Brain pericyte (primary cell): ENCODE data around the gene FBLIM1.
A peak's percentile ranks its signal among the peaks of the same experiment; 100 is the strongest.
"Not testable (repeated sequence)": the region's sequence is repeated elsewhere in the genome, so short reads cannot be mapped to it uniquely, and the experiment has no call there.

Experiments
- DNase-seq: peaks from one replicate; pipeline ENCODE4 v3.0.0-alpha.2; 2012; ENCODE audit warnings: low read depth, low spot score

FBLIM1 gene

DNA sequence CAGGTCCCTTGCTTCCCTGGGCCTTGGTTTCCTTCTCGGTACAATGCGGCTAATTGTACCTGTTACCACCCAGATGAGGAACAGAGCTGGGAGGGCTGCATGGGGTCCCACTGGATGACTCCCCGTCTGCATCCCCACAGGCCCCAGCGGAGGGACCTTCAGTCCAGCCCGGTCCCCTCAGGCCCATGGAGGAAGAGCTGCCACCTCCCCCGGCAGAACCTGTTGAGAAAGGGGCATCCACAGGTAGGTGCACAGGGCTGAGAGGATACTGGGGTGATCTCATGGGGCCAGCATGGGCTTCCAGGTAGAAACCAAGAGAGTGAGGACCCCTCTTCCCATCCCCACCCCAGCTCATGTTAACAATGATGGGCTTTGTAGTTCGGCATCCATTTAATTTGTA, 9.8 kb downstream of the FBLIM1 start:
- no peak for DNase-seq

DNA sequence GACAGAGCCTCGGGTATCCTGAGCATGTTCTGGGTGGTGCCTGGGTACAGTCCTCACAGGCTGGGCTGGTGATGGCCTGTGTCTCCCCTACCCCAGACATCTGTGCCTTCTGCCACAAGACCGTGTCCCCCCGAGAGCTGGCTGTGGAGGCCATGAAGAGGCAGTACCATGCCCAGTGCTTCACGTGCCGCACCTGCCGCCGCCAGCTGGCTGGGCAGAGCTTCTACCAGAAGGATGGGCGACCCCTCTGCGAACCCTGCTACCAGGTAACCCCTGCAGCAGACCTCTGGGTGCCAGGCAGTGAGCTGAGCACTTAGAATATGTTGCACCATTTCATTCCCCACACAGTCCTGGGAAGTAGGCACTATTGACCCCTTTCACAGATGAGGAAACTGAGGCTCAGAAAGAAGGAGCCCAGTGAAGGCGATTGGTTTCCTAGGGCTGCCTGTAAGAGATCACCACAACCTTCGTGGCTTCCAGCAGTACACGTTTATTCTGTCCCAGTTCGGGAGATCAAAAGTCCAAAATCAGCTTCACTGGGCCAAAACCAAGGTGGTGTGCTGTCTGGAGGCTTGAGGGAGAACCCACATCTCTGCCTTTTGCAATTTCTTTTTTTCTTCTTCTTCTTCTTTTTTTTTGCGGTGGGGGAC, 11.8 kb downstream of the FBLIM1 start:
- no peak for DNase-seq

DNA sequence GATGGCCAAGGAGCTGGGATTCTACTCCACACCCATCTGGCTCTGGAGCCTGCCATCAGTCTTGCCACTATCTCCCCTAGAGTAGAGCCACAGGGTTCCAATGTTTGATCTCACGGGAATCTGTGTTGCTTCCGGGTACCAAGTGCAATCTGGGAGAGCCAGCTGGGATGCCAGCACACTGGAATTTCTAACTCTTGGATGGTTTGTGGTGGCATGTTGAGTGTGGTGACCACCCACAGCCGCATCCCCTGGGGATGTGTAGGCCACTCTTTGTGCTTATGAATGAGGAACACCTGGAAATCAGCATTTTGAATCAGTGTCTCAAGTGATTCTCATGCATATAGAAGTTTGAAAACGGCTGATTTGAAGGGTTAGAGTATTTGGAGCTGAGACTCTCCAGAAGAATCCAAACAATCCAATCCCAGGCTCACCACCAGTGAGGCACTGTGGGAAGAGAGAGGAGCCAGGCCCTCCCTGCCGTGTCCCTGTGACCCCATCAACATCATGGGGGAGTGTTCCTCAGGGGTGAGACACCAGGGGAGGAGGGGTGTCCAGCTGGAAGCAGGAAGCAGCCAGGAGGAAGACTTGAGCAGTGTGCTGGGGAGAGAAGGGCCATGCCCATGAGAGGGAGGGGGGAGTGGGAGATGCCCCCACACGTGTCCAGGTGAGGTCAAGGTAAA, 13.4 kb downstream of the FBLIM1 start:
- no peak for DNase-seq

DNA sequence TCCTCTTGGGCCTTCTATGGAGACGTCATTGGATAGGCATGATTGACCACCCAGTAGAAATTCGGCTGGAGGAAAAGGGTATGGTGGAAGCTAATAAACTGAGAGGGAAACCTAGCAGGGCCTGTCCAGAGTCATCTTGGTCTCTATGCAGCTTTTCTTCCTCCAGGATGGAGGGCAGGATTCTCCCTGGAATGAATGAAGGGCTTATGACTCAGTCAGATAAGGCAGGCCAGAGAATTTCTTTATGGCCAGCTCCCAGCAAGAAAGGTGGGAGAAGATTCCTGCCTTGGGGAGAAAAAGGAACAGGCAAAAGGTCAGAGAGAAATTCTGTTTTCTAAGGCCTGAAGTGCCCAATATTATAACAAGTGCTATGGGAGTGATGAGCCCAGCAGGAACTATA, 17.1 kb downstream of the FBLIM1 start:
- no peak for DNase-seq

DNA sequence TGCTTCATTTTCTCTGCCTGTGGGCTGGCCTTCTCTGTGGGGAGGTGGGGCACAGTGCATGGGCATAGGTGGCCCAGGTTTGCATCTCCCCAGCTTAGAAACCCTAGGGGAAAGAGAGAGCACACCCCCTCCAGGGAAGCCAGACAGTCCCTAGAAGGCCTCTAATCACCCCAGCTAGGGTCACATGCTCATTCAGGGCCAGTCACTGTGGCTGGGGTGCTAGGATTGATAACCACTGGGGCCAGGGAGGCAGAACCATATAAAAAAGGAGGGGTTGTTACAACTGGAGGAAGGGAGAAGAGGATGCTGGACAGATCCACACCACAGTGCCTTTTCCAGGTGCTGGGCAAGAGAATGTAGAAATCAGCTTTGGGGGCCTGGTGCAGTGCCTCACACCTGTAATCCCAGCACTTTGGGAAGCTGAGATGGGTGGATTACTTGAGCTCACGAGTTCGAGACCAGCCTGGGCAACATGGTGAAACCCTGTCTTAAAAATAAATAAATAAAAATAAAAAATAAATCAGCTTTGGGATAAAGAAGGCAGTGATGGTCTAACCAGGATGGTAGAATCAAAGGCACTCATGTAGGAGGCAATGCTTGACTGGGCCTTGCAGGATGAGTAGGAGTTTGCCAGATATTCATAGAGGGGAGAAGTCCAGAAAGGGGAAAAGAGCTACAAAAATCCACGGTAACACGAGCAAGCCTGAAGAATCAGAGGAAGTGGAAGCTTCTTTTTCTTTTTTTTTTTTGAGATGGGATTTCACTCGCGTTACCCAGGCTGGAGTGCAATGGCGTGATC, 19.5 kb downstream of the FBLIM1 start:
- DNase-seq, result no peak

DNA sequence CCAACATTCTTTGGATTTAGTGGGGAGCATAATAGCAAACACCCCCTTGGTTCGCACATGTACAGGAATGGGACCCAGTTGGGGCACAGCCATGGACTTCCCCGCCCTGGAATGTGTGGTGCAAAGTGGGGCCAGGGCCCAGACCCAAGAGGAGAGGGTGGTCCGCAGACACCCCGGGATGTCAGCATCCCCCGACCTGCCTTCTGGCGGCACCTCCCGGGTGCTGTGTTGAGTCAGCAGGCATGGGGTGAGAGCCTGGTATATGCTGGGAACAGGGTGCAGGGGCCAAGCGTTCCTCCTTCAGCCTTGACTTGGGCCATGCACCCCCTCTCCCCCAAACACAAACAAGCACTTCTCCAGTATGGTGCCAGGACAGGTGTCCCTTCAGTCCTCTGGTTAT, 27.1 kb downstream of the FBLIM1 start:
- DNase-seq, result no peak

DNA sequence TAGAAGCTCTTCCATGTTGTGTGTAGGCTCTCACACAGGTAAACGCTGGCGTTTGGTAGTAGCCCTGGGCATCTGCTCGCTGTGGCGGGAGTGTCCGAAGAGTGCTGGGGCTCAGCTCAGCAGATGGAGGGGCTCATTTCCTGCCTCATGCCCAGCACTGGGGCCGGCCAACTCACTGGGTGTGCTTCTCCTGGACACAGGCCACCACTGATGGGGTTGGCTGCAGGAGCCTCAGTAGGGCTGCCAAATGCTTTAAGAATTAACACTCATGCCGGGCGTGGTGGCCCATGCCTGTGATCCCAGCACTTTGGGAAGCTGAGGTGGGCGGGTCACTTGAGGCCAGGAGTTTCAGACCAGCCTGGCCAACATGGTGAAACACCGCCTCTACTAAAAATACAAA, 28.0 kb downstream of the FBLIM1 start:
- DNase-seq, result no peak

DNA sequence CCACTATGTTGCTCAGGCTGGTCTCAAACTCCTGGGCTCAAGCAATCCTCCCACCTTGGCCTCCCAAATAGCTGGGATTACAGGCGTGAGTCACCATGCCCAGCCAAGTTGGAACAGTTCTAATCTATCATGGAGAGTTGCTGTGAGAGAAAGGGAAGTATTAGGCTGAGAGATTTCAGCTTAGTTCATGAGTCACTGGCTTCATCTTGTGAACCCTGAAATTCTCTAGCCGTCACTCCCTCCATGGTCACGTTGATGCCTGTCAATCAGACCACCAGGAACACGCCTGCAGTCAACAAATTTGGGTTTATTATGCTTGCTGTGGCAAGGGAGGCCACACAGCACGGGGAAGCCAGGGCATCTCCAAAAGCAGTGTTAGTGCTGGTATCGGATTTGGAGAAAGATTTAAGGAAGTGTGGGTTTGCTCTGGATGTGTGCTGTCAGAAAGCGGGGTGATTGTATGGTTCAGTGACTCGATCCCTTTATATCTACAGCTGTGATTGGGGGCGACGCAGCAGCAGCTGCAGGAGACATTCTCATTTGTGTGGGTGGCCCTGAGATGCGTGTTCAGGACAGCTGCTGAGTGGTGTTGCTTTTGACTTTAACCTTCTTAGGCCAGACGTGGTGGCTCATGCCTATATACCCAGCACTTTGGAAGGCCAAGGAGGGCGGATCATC, 30.2 kb downstream of the FBLIM1 start:
- no peak for DNase-seq

DNA sequence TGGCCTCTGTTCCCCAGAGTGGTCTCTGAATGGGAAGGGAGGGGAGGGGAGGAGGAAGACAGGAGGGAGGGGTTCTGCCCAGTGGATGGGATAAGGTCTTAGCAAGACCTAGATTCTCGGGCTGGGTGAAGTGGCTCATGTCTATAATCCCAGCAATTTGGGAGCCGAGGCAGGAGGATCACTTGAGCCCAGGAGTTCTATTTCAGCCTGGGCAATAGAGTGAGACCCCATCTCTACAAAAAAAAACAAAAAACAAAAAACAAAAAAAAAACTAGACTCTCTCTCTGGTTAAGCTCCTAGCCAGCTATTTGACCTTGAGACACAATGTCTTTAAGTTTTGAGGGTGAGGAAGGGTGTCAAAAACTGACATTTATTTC, 37.5 kb downstream of the FBLIM1 start:
- no peak for DNase-seq

DNA sequence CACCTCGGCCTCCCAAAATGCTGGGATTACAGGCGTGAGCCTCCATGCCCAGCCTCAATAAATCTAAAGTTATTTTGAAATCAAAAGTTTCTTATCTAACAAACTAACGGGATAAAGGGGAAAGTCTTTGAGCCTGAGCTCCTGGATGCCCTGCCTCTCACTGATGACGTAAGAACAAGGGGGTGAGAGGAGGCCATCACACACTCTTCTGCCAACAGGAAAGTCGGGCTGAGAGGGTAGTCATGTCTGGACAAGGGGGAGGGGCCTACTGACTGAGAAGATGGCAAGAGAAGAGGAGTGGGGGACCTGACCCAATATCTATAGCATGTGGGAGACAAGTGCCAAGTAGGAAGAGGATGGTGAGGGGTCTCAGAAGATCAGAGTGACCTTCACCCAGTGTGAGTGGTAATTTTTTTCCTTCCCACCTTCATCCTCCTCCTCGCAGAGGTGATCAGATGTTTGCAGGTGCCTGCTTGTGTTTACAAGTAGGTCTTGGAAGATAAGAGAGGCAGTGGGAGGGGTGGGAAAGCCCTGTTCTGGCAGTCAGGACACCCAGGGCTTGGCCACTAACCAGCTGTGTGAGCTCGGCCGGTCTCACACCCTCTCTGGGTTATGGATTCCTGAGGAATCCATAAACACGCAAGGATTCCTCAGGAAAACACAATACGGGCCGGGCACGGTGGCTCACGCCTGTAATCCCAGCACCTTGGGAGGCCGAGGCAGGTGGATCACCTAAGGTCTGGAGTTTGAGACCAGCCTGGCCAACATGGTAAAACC, 39.2 kb downstream of the FBLIM1 start:
- DNase-seq, result no peak

DNA sequence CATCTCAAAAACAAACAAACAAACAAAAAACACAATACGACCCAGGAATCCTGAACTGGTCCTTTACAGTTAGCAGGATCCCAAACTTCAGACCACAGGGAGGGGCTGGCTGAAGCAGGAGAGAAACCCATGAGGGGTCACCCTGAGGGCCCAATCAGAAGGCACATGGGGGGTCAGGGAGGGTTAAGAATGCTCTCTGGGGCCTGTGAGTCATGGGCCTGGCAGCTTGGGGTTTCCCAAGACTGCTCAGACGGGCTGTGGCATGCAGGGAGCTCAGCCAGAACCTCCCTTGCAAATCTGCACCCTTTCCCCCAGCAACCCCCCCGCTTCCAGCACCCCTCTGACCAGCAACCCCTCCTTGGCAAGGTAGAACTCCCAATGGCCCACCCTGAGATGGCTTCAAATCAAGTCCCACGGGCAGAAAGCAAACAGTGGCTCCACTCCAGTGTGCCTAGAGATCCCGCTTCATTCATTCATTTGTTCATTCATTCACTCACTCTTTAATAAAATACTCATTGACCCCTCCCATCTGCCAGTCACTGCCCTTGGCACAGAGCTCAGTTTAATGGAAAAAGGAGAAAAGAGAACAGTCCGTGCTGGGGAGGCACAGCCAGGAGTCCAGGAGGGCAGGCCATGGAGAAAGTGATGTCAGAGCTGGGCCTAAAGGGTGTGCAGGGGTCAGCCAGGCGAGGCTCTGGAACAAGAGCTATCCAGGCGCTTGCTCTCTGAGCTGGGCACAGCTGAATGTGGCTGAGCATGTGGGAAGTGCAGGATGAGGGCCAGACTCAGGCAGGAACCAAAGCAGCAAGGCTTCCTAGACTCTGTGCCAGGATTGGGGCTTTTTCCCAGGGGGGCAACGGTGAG, 40.6 kb downstream of the FBLIM1 start:
- peak; percentile 76 for DNase-seq

DNA sequence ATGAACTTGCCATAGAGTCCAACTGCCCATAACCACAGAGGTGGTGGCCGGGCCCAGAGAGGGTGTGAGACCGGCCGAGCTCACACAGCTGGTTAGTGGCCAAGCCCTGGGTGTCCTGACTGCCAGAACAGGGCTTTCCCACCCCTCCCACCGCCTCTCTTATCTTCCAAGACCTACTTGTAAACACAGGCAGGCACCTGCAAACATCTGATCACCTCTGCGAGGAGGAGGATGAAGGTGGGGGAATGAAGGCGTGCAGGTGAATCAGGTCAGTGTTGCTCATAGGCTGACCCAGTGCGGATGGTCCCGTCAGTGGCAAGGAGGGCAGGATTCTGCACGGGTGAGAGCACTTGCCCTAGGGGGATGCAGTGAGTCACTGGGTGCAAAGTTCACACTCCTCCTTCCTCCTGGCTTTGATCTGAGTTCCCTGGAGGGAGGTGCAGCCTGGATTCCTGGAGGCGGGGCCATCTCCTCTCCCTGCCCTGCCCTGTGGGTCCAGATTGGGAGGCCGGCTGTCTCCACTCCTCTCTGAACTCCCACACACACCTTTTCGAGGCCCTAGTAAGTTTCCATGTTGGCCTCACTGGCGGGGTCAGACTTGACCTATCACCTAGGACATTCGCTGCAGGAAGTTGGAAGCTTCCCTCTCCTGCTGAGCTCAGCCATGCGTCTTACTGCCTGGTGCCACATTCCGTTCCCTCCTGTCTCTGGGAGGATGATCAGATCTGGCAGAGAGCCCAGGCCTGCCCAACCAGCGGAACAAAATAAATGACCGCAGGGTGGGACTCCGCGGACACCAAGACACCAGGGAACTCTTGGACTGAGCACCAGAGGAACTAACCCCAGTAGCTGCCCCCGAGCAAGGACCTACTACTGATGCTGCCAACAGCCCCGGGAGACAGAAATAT, 41.6 kb downstream of the FBLIM1 start:
- DNase-seq, result no peak

DNA sequence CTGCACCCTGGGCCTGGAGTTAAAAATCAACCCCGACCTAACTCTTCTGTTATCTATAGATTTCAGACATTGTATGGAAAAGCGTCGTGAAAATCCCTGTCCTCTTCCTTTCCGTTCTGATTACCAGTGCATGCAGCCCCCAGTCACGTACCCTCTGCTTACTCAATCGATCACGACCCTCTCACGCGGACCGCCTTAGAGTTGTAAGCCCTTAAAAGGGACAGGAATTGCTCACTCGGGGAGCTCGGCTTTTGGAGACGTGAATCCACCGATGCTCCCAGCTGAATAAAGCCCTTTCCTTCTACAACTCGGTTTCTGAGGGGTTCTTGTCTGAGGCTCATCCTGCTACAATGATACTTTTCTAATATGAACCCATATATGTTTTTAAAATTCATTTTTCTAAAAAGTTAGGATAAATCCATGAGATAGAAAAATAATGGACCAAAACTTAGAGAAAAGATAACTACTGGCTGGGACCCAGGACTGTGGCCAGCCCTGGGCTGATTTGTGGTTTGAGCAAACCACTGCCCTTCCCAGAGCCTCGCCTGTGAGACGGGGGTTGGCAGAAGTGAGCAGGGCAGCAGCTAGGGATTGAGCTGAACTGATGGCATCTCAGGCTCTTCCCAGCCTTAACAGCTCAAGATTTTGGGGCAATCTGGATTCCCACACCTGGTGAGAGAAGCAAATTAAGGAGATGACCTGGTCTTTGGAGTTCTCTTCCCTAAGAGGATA, 43.8 kb downstream of the FBLIM1 start:
- DNase-seq, result no peak

DNA sequence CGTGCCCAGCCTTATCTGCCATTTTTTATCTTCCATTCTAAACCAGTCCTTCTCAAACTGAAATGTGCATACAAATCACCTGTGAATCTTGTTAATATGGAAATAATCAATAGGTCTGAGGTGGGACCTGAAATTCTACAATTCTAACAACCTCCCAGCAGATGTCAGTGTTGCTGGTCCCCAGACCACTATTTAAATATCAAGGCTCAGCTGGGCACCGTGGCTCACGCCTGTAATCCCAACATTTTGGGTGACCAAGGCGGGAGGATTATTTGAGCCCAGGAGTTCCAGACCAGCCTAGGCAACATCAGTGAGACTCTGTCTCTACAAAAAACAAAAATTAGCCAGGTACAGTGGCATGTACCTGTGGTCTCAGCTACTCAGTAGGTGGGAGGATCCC, 44.8 kb downstream of the FBLIM1 start:
- no peak for DNase-seq

DNA sequence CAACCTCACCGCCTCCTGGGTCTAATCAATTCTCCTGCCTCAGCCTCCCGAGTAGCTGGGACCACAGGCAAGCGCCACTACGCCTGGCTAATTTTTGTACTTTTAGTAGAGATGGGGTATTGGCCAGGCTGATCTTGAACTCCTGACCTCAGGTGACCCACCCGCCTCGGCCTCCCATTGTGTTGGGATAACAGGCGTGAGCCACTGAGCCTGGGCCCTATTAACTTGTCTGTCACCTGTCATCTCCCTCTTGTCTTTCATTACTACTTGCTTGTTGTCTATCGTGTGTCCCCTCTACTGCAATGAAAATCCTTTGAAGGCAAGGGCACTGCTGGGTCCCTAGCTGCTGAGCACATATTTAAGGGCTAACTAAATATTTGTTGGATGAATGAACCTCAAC, 45.5 kb downstream of the FBLIM1 start:
- DNase-seq, result no peak

DNA sequence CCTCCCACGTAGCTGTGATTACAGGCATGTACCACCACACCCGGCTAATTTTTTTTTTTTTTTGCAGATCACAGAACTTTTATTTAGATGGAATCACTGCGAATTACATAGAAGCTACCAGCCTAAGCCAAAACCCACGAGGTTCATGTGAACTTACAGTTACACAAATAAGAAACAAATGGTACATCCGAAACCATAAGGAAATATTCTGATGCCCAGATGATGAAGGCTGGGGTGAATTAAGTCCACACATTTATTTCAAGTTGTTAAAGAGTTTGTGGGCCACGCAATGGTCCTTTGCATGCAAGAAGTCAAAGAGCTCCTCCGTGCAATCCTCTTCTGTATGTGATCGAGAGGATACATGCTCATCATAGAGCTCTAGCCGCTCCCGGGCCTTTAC, 48.5 kb downstream of the FBLIM1 start:
- no peak for DNase-seq

DNA sequence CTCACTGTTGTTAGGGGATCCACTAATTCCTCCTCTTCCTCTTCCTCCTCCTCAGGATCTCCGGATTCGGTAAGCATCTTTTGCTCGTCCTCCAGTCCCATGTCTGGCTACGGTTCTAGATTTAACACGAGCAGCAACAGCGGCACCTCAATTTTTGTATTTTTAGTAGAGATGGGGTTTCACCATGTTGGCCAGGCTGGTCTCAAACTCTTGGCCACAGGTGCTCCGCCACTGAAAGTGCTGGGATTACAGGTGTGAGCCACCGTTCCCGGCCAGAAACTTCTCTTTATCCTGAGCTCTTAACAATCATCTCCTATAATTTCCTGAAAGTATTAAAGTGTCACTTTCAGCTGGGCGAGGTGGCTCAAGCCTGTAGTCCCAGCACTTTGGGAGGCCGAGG, 49.0 kb downstream of the FBLIM1 start, which contains the start of gene UQCRHL:
TSS of gene UQCRHL (minus strand) at position 101 of the 400 bp plus-strand sequence. CDS start at position 101, 0 bp downstream.
- DNase-seq, result not testable (repeated sequence)

DNA sequence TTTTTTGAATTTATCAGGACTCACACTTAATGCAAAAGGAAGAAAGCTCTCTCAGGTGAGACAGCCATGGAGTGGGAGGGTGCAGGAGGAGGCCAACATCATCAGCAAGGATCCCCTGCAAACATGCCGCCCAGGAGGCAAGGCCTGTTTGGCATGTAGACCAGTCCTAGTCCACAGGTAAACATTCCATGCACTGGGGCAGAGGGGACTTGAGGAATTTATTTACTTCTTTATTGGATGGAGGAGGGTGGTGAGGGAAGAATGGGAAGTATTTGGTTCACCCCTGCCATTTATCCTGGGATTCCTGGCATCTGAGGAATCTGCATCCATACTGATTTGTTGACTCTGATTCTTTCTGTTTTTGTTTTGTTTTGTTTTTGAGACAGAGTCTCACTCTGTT, 50.4 kb downstream of the FBLIM1 start:
- DNase-seq, result no peak

DNA sequence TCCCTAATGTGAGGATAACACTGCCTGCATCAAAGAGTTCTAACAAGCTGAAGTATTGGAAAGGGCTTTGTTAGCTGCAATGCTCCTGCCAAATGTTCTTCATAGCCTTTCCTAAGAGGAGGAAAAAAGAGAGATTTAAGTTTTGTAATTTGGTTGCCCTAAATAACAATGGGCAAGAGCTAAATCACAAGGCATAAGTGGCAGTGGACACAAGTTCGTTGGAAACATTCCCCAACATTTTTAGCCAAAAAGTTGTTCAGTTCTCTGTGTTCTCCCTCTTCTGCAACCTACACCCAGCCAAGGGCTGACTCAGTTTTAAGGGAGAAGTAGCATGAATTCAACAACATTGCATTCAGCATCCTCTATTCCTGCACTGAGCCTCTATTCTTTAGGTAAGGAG, 51.5 kb downstream of the FBLIM1 start:
- DNase-seq, result no peak
